CD4-positive, alpha-beta T cell treated with Interleukin-21 for 1 hour (primary cell): ENCODE results near the gene NBEAL2.
"Not testable (repeated sequence)": the region's sequence is repeated elsewhere in the genome, so short reads cannot be mapped to it uniquely, and the experiment has no call there.

Experiments
- DNase-seq: peaks from one replicate; pipeline ENCODE4 v3.0.0-alpha.2; 2020

NBEAL2 gene

DNA sequence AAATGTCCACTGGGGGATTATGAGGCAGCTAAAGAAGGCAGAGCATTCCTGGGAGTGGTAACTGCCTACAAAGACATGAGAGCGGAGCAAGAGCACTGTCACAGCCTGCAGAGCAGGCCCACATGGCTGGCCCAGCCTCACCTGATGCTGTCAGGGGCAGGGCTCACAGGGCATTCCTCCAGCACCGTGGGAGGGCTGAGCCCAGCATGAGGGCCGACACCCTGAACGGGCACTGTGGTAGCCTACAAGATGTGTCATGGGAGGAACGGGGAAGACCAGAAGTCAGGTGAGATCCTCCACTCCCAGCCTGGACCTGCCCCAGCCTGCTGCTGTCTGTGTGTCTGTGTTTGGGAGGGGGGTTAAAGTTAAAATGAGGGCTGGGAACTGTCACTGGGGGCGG, 33.0 kb upstream of the NBEAL2 start:
- no peak for DNase-seq

DNA sequence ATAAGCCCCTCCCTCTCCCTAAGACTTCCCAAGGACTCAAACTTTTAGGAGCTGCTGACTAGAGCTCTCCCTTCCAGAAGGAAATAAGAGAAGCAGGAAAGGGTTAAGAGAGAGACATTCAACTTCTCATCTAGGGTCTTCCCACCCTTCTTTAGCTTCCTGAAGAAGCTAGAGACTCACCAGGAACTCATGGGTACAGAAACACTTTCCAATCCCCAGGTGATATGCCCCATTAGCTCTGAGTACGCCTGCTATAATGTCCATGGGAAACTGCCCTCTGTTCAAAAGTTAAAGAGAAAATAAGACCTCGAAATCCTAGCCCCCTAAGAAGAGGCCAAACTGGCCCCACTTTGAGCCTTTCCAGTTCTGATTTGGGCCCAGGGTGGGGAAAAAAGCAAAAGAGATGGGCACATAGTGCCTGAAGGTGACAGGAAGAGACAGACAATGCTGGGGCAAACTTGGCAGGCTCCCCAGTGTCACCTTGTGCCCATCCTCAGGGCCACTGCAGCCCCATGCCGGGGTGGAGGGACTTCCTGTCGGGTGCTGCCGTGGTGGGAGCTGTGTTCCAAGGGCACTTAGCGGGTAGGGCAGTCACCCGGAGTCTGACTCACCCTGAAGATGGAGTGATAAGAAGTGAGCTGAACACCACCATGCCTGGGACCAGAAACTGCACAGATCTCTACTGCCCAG, 32.5 kb upstream of the NBEAL2 start:
- DNase-seq = peak; percentile 79

DNA sequence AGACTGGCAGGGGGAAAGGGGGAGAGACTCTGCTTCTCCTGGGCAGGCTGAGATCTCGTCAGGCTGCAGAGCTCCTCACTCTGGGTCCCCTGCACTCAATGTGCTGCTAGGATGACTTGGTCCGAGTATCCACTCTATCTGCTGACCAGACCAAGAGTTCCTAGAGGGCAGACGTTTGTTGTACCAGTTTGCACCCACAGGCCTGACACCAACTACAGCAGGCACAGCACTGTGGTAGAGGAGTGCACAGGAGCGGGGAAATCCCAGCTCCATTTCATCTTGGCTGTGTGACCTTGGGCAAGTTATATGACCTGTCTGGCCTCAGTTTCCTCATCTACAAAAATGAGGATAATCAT, 31.9 kb upstream of the NBEAL2 start:
- no peak for DNase-seq

DNA sequence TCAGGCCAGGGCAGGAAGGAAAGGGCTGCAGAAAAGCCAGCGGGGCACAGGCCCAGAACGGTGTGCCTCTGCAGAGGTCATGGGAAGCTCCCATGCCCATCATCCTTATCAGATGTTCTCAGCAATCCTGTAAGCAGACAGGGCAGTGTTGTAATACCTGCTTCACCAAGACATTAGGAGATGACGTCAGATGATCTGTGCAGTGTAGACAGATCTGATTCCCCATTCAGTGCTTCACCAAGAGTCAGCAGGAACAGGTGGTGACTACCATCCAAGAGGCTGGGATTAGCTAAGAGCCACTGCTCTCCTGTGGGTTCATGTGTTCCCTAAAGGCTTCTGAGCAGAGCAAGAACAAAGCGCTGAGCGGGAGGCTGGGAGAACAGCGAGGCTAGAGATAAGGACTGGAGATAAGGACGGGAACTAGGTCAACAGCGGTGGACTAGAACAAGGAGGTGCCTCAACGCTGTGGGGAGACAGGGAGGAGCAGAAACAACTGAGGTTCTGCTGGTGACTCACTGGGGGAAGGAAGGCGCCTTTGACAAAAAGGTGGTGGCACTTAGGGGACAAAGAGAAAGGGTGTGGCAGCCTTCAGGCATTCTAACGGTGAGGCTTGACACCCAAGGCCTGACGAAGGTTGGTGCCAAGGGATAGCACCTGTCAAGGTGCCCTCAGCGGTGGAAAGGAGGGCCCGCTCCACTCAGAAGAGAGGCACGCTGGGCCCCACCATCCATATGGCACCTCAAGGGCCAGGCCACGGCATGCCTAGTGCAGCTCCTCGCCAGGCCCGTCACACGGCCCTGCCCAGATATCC, 31.3 kb upstream of the NBEAL2 start:
- DNase-seq = peak; percentile 84

DNA sequence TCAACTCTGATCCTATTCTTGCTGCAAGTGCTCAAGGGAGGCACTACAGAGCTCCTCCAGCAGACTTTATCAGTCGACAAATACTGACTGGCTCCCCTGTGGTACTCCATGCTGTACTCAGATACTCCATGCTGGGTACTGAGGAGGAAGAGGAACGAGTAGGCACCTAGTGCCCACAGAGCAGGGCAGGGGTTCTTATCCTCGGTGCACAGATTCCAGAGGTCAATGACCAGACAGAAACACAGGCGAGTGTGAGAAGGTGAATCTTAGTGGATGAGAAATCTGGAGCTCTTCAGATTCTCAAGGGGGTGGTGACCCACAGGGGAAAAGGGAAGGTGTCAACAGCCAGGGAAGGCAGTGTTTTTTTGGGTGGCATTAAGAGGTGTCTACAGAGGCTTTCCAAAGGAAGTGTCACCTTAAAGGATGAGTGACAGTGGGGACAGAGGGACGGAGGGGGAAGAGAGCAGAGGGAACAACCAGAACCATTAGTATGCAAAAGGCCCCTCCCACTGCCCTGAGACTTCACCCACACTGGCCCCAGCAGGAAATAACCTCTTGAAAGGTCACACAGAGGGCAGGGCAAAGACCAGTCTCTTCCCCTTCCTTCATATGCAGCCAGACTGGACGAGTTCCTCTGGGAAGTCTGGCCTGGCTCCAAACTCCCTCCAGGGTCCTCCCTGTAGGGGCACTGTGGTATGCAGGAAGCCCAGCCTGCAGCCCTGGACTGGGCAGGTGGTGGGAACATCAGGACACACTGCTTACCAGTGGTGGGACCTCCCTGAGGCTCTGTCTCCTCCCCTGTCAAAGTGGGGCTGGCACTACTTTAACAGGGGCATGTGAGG, 30.4 kb upstream of the NBEAL2 start:
- peak; percentile 38 for DNase-seq

DNA sequence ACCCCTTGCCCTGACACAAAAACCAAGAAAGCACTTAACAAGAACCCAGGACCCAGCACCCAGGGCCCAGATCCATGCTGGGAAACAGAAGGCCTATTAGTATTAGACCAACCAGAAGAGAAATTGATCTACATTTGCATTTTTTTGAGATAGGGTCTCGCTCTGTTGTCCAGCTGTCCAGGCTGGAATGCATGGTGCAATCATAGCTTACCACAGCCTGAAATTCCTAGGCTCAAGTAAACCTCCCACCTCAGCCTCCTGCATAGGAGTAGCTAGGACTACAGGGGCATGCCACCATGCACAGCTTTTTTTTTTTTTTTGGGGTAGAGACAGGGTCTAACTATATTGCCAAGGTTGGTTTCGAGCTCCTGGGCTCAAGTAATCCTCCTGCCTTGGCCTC, 29.3 kb upstream of the NBEAL2 start:
- no peak for DNase-seq

DNA sequence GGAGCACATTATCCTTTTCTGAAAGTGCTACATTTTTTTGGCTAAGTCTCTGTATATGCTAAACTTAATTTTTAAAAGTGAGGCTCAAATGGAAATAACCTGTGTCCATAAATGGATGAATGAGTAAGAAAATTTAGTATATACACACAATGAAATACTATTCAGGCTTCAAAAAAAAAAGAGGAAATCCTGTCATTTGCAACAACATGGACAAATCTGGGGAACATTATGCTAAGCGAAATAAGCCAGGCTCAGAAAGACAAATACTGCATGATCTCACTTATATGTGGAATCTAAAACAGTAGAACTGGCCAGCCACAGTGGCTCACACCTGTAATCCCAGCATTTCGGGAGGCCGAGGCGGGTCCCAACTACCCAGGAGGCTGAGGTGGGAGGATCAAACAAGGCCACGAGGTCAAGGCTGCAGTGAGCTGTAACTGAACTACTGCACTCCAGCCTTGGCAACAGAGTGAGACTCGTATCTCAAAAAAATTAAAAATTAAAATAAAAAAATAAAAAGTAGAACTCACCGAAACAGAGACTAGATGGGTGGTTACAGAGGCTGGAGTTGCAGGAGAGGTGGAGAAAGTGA, 28.7 kb upstream of the NBEAL2 start:
- DNase-seq = no peak

DNA sequence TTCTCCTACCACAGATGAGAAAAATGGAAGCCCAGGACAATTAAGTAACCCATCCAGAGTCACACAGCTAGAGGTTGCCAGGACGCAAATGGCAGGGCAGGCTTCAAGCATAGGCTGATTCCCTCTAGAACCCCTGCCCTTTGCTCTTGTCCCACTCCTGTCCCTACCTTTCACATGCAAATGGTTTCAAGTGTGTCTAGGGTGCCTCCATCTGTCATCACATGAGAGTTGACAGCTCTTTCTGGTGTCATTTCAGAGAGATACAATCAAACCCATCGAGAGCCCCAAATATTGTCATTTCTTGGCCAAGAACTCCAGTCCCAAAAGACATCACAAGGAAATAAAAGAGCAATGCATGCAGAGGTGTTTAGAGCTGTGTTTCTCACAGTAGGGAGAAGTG, 26.7 kb upstream of the NBEAL2 start:
- no peak for DNase-seq

DNA sequence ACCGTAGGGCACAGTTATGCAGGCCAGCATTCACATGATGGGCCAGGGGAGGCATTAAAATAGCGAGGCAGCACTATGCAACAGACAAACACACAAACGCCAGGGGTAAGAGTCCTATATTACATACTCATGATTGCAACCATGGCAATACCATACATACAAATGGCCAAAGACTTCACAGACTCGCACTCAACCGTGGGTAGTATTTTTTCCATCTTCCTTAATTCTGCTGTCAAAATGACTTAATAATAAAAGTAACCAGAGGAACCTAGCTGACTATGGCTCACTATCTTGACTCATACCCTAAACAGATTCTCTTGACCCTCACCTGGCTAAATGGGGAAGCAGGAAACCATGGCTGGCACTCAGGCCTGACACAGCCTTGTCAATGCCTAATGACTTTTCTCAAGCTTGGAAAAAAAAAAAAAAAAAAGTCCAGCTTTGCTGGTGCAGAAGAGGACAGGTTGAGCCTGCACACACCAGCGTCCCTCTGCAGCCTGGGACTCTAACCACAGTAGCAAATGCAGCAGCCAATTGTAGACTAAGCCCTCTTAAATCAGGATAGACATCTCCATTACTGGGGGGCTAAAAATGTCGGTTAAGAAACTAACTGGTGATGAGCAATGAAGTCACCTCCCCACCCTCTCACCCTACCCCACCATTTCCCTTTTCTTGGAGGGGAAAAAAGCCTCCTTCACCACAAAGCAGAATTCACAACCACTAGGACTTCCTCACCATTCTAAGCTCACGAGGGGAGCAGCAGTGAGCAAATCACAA, 26.0 kb upstream of the NBEAL2 start:
- peak; percentile 37 for DNase-seq

DNA sequence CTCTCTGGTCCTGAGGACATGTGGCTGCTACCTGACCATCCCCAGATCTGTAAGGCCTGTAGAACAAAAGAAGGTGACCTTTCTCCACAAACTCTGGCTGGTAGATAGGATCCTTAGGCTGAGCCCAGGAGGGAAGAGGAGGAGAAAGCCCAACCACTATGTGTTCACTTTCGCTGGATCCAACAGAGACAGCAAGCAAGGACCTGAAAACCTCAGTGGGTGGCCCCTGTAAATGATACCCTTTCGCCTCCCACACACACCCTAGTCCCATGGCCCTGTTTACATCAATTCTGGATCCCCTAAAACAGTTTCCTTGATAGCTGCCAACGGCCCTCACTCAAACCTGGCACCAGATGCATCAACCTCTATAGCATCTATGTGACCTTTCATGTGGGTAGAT, 25.3 kb upstream of the NBEAL2 start:
- DNase-seq = no peak

DNA sequence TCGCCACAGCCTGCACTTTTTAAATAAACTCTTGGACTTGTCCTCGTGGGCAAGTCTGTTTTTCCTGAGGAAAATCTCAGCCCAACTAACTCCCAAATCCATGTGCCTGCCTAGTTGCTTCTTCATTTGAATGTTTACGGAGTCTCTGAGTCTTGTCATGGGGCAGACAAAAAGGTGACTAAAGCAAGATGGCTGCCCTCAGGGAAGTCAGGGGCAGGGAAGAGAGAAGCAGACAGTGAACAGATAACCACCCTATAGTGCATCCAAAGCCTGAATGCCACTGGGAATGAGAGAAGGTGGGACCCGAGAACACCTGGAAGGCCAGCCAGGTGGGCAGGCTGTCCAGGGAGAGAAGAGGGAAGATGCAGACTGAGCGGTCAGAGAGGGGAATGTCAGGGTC, 24.3 kb upstream of the NBEAL2 start:
- no peak for DNase-seq

DNA sequence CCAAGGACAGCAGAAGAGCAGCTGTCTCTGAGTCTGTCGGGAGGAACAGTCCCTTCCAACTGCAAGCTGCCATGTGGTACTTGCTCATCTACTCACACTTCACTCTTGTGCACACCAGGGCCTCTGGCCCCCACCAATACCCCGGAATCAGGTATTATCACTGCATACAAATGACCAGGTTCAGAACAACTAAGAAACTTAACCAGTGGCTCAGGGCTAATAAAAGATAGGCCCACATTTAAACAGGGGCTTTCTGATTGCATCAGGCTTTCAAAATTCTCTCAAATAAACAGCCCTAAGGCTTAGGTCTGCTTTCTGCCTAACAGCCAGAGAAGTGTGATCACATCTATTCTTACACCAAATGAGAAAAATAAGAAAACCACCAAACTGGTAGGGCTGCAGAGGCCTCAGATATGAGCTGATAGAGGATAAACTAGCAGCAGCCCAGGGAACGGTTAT, 23.6 kb upstream of the NBEAL2 start:
- DNase-seq = no peak

DNA sequence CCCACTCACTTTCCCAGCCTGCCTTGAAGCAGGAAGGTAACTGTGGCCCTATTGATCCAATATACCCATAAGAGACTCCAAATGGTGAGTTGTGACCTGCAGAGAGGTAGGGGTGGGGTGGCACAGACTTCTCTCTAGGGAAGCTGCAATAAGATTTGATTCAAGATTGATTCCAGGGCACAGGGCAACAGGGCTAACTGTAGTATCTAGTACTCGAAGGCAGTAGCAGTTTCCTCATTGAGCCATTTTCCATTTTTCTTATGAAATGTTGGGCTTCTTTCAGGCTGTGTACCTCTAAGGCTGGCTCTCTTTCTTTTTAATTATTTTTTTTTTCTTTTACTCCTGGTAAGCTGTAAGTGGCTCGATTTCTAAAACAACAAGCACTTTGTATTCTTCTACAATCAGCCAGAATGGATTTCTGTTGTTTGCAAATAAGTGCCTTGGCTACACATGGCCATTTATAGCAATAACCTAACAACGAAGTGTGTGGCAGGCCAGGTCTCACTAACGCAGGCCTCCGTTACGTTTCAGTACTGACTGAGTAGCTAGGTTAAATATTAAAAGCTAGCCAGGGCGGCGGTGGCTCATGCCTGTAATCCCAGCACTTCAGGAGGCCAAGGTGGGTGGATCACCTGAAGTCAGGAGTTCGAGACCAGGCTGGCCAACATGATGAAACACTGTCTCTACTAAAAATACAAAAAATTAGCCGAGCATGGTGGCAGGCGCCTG, 22.2 kb upstream of the NBEAL2 start:
- DNase-seq = no peak

DNA sequence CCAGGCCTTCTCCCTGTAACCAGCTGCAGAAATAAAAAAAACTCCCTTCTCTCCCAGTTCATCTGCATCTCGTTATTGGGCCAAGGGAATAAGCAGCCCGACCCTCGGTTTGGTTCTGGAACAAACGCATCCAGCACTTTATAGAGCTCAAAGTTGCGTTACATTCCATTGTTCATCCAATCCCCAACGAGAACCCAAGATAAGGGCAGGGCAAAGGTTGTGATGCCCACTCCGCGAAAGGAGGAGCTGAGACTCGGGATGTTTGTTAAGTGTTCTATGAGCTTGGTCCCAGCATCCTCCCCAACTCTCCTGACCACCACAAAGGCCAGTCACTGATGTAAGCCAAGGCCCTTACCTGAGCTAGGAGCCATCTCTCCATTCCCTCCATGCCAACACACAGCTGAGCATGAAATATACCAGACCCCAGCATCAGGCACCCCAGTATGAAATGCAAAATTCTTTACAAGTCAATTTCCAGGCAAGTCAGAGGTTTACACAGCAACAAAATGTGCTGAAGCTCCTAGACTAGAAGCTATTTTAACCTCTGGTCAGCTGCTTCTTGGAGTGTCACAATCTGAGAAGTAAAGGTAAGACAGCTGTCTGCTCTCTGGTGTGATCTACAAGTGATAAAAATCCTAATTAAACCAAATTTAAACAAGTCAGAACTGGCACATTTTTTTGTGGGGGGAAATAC, 20.9 kb upstream of the NBEAL2 start:
- no peak for DNase-seq

DNA sequence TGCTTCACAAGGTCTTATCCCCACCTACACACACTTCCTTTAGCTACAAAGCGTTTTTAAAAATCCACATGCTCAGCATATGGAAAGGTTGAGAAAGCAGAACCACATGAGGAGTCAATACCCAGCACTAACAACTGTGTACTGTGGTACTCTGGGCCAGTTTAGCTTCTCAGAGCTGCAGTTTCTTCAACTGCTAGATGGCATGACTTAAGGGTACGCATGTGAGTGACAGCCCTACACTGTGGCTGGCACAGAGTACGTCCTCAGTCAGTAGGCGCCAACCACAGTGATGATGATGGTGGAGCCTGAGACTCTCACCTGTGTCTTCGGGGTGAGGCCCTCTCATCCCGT, 20.3 kb upstream of the NBEAL2 start:
- no peak for DNase-seq

DNA sequence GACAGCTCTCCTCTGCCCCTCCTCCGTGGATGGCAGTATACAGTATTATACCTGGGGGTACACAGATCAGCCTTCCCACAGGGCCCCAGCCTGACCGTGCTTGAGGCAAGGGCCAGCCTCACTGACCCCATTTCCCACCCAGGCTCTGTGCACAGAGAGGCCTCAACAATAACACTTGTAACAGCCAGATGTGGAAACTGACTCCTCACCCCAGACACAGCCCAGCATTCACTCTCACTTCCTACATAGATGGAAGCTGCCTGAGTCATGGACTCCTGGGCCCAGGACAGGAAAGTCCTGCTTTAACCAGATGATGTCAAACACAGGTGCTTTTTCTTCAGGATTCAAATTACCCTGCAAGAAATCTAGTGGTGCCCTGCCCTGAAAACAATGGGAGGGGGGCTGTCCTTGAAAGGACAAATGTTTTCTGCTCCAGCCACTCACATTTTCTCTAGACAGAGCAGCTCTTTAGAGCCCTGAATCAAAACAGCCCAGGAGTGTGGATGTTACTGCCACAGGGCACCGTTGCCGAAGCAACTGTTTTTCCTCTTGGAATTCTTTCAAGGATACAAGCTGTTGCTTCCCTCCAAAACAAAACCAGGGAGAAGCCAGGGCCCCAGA, 19.3 kb upstream of the NBEAL2 start:
- no peak for DNase-seq

DNA sequence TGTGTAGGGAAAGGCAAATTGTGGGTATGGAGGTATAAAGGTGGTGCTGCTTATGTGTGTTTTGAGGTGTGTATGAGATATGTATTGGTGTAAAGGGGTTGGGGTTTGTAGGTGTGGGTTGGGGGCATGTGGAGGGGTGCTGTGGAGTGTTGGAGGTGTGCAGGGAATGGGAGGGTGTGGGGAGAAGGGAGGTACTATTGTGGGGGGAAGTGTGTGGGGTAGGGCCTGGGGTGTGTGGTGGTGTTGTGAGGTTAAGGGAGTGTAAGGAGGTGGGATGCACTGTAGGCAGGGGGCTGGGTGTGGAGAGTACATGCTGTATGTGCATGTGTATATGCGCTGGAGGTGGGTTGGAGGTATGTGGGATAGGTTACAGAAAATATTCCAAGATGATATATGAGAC, 18.6 kb upstream of the NBEAL2 start:
- DNase-seq = no peak

DNA sequence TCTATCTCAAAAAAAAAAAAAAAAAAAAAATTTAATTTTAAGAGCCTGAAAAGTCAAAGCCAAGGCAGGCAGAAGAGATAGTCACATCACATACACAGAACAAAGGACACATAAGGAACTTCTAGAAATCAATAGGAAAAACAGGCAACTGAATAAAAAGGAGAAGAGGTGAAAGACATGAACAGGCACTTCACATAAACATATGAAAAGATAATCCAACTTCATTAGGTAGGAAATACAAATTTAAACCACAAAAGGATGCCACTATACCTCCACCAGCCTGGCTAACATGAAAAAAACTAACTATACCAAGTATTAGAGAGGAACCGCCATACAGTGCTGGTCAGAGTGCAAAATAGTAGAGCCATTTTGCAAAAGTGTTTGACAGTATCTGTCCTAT, 17.0 kb upstream of the NBEAL2 start:
- DNase-seq = no peak

DNA sequence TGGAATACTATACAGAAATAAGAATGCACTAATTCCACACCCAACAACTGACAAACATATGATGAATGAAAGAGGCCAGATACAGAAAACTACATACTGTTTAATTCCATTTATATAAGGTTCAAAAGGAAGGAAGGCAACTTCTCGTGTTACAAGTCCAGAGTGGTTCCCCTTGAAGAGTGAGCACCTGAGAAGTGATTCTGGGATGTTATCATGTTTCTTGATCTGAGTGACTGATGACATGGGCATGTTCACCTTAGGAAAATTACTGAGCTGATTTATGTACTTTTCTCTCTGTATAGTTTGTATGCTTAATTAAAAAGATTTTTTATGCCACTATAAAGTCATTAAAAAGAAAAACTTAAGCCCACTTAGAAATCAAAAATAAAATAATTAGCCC, 16.5 kb upstream of the NBEAL2 start:
- no peak for DNase-seq

DNA sequence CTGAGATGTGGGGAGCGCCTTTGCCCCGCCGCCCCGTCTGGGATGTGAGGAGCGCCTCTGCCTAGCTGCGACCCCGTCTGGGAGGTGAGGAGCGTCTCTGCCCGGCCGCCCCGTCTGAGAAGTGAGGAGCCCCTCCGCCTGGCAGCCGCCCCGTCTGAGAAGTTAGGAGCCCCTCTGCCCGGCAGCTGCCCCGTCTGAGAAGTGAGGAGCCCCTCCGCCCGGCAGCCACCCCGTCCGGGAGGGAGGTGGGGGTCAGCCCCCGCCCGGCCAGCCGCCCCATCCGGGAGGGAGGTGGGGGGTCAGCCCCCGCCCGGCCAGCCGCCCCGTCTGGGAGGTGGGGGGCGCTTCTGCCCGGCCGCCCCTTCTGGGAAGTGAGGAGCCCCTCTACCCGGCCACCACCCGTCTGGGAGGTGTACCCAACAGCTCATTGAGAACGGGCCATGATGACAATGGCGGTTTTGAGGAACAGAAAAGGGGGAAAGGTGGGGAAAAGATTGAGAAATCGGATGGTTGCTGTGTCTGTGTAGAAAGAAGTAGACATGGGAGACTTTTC, 15.4 kb upstream of the NBEAL2 start:
- DNase-seq = not testable (repeated sequence)
